Mammary epithelial cell (primary cell): Measurements from ENCODE around the gene GNAT3.

Source experiments
- CTCF ChIP-seq, 2 donors: IDR thresholded peaks in 1 of 2; conservative IDR thresholded peaks in 1 of 2; 2 replicates each; pipeline ENCODE4 v1.5.1; 2011 to 2012; ENCODE audit warnings: inconsistent platforms in 2 of 2, low read length in 2 of 2, mild to moderate bottlenecking in 2 of 2, control low read depth in 1 of 2, low read depth in 1 of 2; ENCODE audit not compliant: insufficient read depth in 1 of 2; ENCODE audit errors: extremely low read depth in 1 of 2
- EZH2 ChIP-seq: IDR thresholded peaks from 2 replicates; pipeline ENCODE4 v1.6.1; 2012; ENCODE audit warnings: low read length, inconsistent platforms, borderline replicate concordance

GRCh38 chr7:80417211-80417793 is 94.6 kb downstream of the GNAT3 start:
- no peak for TF ChIP-seq CTCF (conservative IDR thresholded peaks at IDR 0.05 in 1 of 2, IDR thresholded peaks at IDR 0.05 in 1 of 2; ENCODE audit: extremely low read depth in 1 of 2, insufficient read depth in 1 of 2, low read depth in 1 of 2, low read length in 2 of 2)
- no peak for TF ChIP-seq EZH2
